GM21576 (cell line): ENCODE results near the gene CTNNBL1.
A peak's percentile ranks its signal among the peaks of the same experiment; 100 is the strongest.

ENCODE experiments used
- ATAC-seq: cut with Tn5 transposase; IDR thresholded peaks from one replicate; pipeline ENCODE4 v1.9.1; 2021; ENCODE audit warnings: mild to moderate bottlenecking, moderate library complexity; ENCODE audit not compliant: unreplicated experiment

The CTNNBL1 gene

GRCh38 chr20:37913567-37914366 lies 219.9 kb downstream of the CTNNBL1 start:
- ATAC-seq: no peak

- no peak for ATAC-seq
Measured at GRCh38 chr20:37914367-37914671, 220.5 kb downstream of the CTNNBL1 start.

- no peak for ATAC-seq
Measured at GRCh38 chr20:37914672-37915433, 221.0 kb downstream of the CTNNBL1 start.

GRCh38 chr20:37915434-37915787 lies 221.6 kb downstream of the CTNNBL1 start:
- ATAC-seq: no peak

- no peak for ATAC-seq
Measured at GRCh38 chr20:37915800-37916570, 222.2 kb downstream of the CTNNBL1 start.

GRCh38 chr20:37917461-37917860 lies 223.6 kb downstream of the CTNNBL1 start:
- ATAC-seq: no peak

GRCh38 chr20:37918035-37918434 lies 224.2 kb downstream of the CTNNBL1 start:
- ATAC-seq: no peak

- no peak for ATAC-seq
Measured at GRCh38 chr20:37919389-37920040, 225.7 kb downstream of the CTNNBL1 start.

- no peak for ATAC-seq
Measured at GRCh38 chr20:37920270-37920669, 226.4 kb downstream of the CTNNBL1 start.

GRCh38 chr20:37920679-37921322 lies 227.0 kb downstream of the CTNNBL1 start:
- no peak for ATAC-seq

- peak; percentile 61 for ATAC-seq
Measured at GRCh38 chr20:37921341-37921929, 227.6 kb downstream of the CTNNBL1 start.
